Endothelial cell of umbilical vein (primary cell): Measurements from ENCODE around the gene LPAR3. TPM values are rescaled to one million over a fixed set of nuclear protein-coding genes. Genes with fewer than 3 reads are reported as not detected.

Experiments
- BruUV-seq: library from RNA; stranded (reverse); fragments of 400-500 nt; replicated peaks from 2 replicates; lab custom pipeline; 2021; lab: Mats Ljungman, UMichigan
- CTCF ChIA-PET: fragments of 300-600, 350-600 bp; sonication (Branson Sonifier 250); formaldehyde crosslinking; loops from one replicate; lab custom pipeline; 2021; ENCODE audit warnings: antibody characterized with exemption, inconsistent platforms; lab: Charles Lee
- POLR2A ChIA-PET: fragments of 300-600, 350-600 bp; sonication (Branson Sonifier 250); formaldehyde crosslinking; loops from one replicate; lab custom pipeline; 2021; ENCODE audit warnings: antibody characterized with exemption, inconsistent platforms; lab: Charles Lee
- DNase-seq: peaks from one replicate; pipeline ENCODE4 v3.0.0-alpha.2; 2011; ENCODE audit warnings: low read depth, low spot score
- FAIRE-seq: peaks from 2 replicates; lab custom pipeline; 2011; peaks lifted over from hg19 to GRCh38; lab: Jason Lieb, UNC
- H2AFZ ChIP-seq: 2 replicates; pipeline ENCODE4 v1.6.0; 2012; ENCODE audit warnings: low read depth, low read length, control low read depth, inconsistent platforms
- H3K27ac ChIP-seq: 2 replicates; pipeline ENCODE4 v1.5.1; 2011; ENCODE audit warnings: low read depth, mild to moderate bottlenecking, control low read depth, low read length, moderate library complexity; ENCODE audit not compliant: insufficient read depth
- H3K27me3 ChIP-seq, 2 experiments: 2 replicates each; pipeline versions ENCODE4 v1.6.0 to v1.6.1; 2011; ENCODE audit warnings: low read length in 2 of 2, mixed read lengths in 1 of 2; ENCODE audit not compliant: control insufficient read depth in 2 of 2, insufficient read depth in 2 of 2
- H3K36me3 ChIP-seq, 2 experiments: 2 replicates in 1 of 2; 3 replicates in 1 of 2; pipeline ENCODE4 v1.5.1; 2011; ENCODE audit warnings: low read length in 2 of 2, mild to moderate bottlenecking in 1 of 2, moderate library complexity in 1 of 2; ENCODE audit not compliant: control insufficient read depth in 2 of 2, insufficient read depth in 2 of 2; ENCODE audit errors: extremely low read depth in 1 of 2
- H3K4me1 ChIP-seq: 3 replicates; pipeline ENCODE4 v1.5.1; 2011; ENCODE audit warnings: mild to moderate bottlenecking, low read length; ENCODE audit not compliant: control insufficient read depth, insufficient read depth; ENCODE audit errors: extremely low read depth
- H3K4me2 ChIP-seq: 2 replicates; pipeline ENCODE4 v1.6.1; 2011; ENCODE audit warnings: low read length, control low read depth, mixed read lengths; ENCODE audit not compliant: insufficient read depth
- H3K4me3 ChIP-seq, 3 experiments: fragments of 200-600 bp in 1 of 3; sonication (generic), shearing (Covaris generic) in 1 of 3; replicated peaks in 1 of 3; 2 replicates each; pipeline ENCODE4 v1.5.1; 2011 to 2016; ENCODE audit warnings: control low read depth in 3 of 3, low read length in 3 of 3, mild to moderate bottlenecking in 2 of 3, inconsistent platforms in 1 of 3, low read depth in 1 of 3, moderate library complexity in 1 of 3; ENCODE audit not compliant: insufficient read depth in 1 of 3
- H3K79me2 ChIP-seq: 2 replicates; pipeline ENCODE4 v1.6.0; 2012; ENCODE audit warnings: low read length, inconsistent platforms; ENCODE audit not compliant: control insufficient read depth, insufficient read depth
- H3K9ac ChIP-seq: replicated peaks from 2 replicates; pipeline ENCODE3; 2011; ENCODE audit warnings: low read length, control low read depth; ENCODE audit not compliant: insufficient read depth; ENCODE audit errors: extremely low read depth
- H3K9me1 ChIP-seq: replicated peaks from 3 replicates; pipeline ENCODE4 v1.6.0; 2011; ENCODE audit warnings: mild to moderate bottlenecking, low read length; ENCODE audit not compliant: control insufficient read depth, insufficient read depth; ENCODE audit errors: extremely low read depth
- H3K9me3 ChIP-seq: replicated peaks from 2 replicates; pipeline ENCODE4 v1.5.1; 2012; ENCODE audit warnings: low read length, inconsistent platforms; ENCODE audit not compliant: control insufficient read depth, insufficient read depth
- H4K20me1 ChIP-seq: replicated peaks from 2 replicates; pipeline ENCODE3; 2011; ENCODE audit warnings: mild to moderate bottlenecking, low read length; ENCODE audit not compliant: control insufficient read depth, insufficient read depth; ENCODE audit errors: extremely low read depth
- CTCF ChIP-seq, 2 donors: IDR thresholded peaks; 1 replicate in 1 of 2; 2 replicates in 1 of 2; pipeline ENCODE4 v1.5.1; 2011; ENCODE audit warnings: low read length in 2 of 2, mild to moderate bottlenecking in 2 of 2, moderate library complexity in 2 of 2, control low read depth in 1 of 2, inconsistent platforms in 1 of 2, low read depth in 1 of 2; ENCODE audit not compliant: insufficient read depth in 1 of 2; ENCODE audit errors: extremely low read depth in 1 of 2
- EZH2 ChIP-seq: IDR thresholded peaks from 2 replicates; pipeline ENCODE4 v1.6.1; 2012; ENCODE audit warnings: borderline replicate concordance, low read depth, mild to moderate bottlenecking, moderate library complexity, low read length, inconsistent platforms; ENCODE audit not compliant: severe bottlenecking
- FOS ChIP-seq: IDR thresholded peaks from 2 replicates; pipeline ENCODE4 v1.6.1; 2011; ENCODE audit warnings: mild to moderate bottlenecking, low read length, moderate library complexity, borderline replicate concordance; ENCODE audit not compliant: insufficient read depth
- GATA2 ChIP-seq: IDR thresholded peaks from 2 replicates; pipeline ENCODE4 v1.7.0; 2011; ENCODE audit warnings: low read depth, mild to moderate bottlenecking, moderate library complexity, mixed read lengths, low read length; ENCODE audit not compliant: insufficient read length, insufficient read depth
- JUN ChIP-seq: IDR thresholded peaks from 2 replicates; pipeline ENCODE4 v1.6.1; 2011; ENCODE audit warnings: borderline replicate concordance, low read depth; ENCODE audit not compliant: insufficient read length, insufficient read depth
- MYC ChIP-seq: IDR thresholded peaks from one replicate; pipeline ENCODE4 v1.6.1; 2011; ENCODE audit warnings: mild to moderate bottlenecking, low read depth, low read length
- POLR2A ChIP-seq: IDR thresholded peaks from 2 replicates; pipeline ENCODE4 v1.6.1; 2012; ENCODE audit warnings: low read depth, mild to moderate bottlenecking, control low read depth, low read length
- POLR2AphosphoS5 ChIP-seq: IDR thresholded peaks from 2 replicates; pipeline ENCODE4 v1.6.1; 2012; ENCODE audit warnings: low read depth, mild to moderate bottlenecking, control low read depth, low read length, moderate library complexity; ENCODE audit not compliant: insufficient read depth
- dilution Hi-C: fragments of 300-500 bp; cut with MboI; formaldehyde crosslinking; loops from one replicate; pipeline ENCODE4 v1.15.0; 2019; ENCODE audit warnings: low sequenced_read_pairs; ENCODE audit not compliant: extremely low pct_ligation_motif_present
- intact Hi-C: fragments of 100-400 bp; cut with micrococcal nuclease; formaldehyde crosslinking; loops from one replicate; pipeline ENCODE4 v1.10.0; 2022
- polyA plus RNA-seq, 4 experiments: library from polyadenylated mRNA; depleted of rRNA in 3 of 4; stranded (reverse) in 3 of 4; unstranded in 1 of 4; fragments of >200 nt; gene quantifications; 2 replicates each; pipeline versions ENCODE4 v1.2.1 to v1.2.3, GENCODE V29; 2011 to 2012; ENCODE audit warnings: missing spikeins in 1 of 4
- total RNA-seq: library from RNA; stranded (reverse); gene quantifications from 2 replicates; pipeline ENCODE4 v1.2.3, GENCODE V29; 2021
- TF ChIP-seq, protein P1 (sequence below): IDR thresholded peaks from 2 replicates; pipeline ENCODE4 v1.6.1; 2011; ENCODE audit not compliant: insufficient read depth, insufficient read length

Gene LPAR3
- total and polyA plus RNA-seq, 2 donors (not counting 3 experiments of a cell fraction or from before 2014, with no cell fraction given): not detected

DNA sequence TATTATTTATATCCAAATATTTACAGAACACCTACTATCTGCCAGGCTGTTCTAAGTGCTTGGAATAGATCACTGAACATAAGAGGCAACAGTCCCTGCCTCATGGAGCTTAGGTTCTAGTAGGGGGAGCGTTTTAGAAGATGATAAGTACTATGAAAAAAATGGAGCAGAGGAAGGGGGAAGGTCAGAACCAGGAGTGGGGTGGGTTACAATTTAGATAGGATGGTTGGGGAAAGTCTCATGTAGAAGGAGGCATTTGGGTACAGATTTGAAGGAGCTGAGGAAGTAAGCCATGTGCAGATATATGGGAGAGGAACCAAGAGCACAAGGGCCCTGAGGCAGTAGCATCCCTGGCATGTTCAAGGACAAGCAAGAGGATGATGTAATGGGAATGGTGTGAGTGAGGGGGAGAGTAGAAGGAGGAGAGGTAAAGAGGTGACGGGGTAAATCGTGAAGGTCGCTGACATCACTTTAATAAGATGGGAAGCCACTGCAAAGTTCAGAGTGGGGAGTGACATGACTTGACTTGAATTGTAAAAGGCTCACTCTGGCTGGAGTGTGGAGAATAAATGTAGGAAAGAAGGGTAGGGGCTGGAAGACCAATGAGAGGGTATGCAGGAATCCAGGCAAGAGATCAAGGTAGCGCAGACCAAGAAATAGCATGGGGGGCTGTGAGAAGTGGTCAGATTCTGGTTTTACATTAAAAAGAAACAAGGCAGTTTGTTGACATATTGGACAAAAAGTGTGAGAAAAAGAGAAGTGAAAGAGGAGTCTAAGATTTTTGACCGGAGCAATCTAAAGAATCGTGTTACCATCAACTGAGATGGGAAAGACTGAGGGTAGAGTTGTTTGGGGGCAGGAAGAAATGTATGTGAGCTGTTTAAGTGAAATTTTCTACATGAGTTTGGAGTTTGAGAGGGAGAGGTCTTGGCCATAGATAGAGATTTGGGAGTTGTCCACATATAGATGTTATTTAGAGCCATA is 92.6 kb downstream of the LPAR3 start:
- H4K20me1 ChIP-seq: no peaks in the 10 kb centered on the region
- no peak overlapping the region for H3K27ac ChIP-seq
- no peaks in the 10 kb centered on the region for H3K9me1 ChIP-seq
- H2AFZ ChIP-seq: no peak overlapping the region
- dilution Hi-C loops: no loop called here
- H3K4me1 ChIP-seq: no peaks in the 10 kb centered on the region
- POLR2A ChIA-PET: no interaction called here
- intact Hi-C loops: no loop called here
- no peak for TF ChIP-seq MYC
- CTCF ChIA-PET: interaction anchor here (0.8 to 1.5 kb wide), 2 partner anchors 10 to 18 kb away, joined by 3 to 4 read pairs; no protein-coding TSS in a partner anchor
- H3K9me3 ChIP-seq: no peaks in the 10 kb centered on the region
- H3K79me2 ChIP-seq: no peaks in the 10 kb centered on the region
- H3K4me3 ChIP-seq: no peak overlapping the region
- no peak for DNase-seq
- FAIRE-seq: no peak
- no peaks in the 10 kb centered on the region for H3K36me3 ChIP-seq
- H3K9ac ChIP-seq: no peak overlapping the region
- BruUV-seq: no TSS peak
- H3K27me3 ChIP-seq: peaks cover 11 to 18% of the 10 kb centered on the region in 2 experiments
- H3K4me2 ChIP-seq: no peak overlapping the region

DNA sequence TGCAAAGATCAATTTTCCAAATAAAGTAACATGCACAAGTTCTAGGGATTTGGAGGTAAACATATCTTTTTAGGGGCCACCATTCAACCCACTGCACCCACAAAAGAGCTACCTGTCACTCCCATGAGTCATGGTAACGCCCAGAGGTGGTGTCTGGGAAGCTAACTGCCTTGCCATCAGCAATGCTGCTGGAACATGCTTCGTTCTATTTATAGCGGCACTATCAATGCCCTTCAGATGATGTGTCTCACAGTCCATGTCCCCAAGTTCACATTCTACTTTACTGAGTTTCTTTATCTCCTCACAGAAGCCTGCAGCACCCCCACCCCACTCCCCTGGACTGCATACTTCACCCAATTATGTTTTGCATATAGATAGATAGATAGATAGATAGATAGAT is 95.4 kb downstream of the LPAR3 start:
- Histone ChIP-seq H3K4me3 (no peak overlapping the region), H4K20me1 (no peaks in the 10 kb centered on the region), H2AFZ (no peak overlapping the region), H3K4me2 (no peak overlapping the region), H3K27ac (no peak overlapping the region), H3K9me3 (no peaks in the 10 kb centered on the region), H3K4me1 (no peaks in the 10 kb centered on the region), H3K9ac (no peak overlapping the region), H3K9me1 (no peaks in the 10 kb centered on the region), H3K27me3 (peaks cover 2 to 5% of the 10 kb centered on the region in 2 experiments), H3K36me3 (no peaks in the 10 kb centered on the region), H3K79me2 (no peaks in the 10 kb centered on the region)
- no TSS peak for BruUV-seq
- CTCF ChIA-PET: interaction anchor here (1.5 to 1.6 kb wide), 2 partner anchors 14 to 139 kb away, joined by 3 read pairs; no protein-coding TSS in a partner anchor
- DNase-seq: no peak
- FAIRE-seq: no peak
- TF ChIP-seq EZH2 (no peak), MYC (no peak), CTCF (IDR thresholded peaks at IDR 0.05; ENCODE audit: extremely low read depth in 1 of 2, insufficient read depth in 1 of 2, low read depth in 1 of 2, low read length in 2 of 2) (no peak), JUN (no peak), POLR2AphosphoS5 (no peak), GATA2 (no peak), POLR2A (no peak), FOS (no peak)
- TF ChIP-seq, protein P1, sequence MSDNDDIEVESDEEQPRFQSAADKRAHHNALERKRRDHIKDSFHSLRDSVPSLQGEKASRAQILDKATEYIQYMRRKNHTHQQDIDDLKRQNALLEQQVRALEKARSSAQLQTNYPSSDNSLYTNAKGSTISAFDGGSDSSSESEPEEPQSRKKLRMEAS: no peak
- intact Hi-C loops: no loop called here
- dilution Hi-C loops: no loop called here
- POLR2A ChIA-PET: no interaction called here
